OCI-M2 (cell line): ENCODE measurements around the gene SNAP29.
"Not testable (repeated sequence)": the region's sequence is repeated elsewhere in the genome, so short reads cannot be mapped to it uniquely, and the experiment has no call there.

Experiments
- DNase-seq: peaks from one replicate; lab custom pipeline; 2025; ENCODE audit not compliant: unreplicated experiment; lab: John Stamatoyannopoulos, UW

The SNAP29 gene

DNA sequence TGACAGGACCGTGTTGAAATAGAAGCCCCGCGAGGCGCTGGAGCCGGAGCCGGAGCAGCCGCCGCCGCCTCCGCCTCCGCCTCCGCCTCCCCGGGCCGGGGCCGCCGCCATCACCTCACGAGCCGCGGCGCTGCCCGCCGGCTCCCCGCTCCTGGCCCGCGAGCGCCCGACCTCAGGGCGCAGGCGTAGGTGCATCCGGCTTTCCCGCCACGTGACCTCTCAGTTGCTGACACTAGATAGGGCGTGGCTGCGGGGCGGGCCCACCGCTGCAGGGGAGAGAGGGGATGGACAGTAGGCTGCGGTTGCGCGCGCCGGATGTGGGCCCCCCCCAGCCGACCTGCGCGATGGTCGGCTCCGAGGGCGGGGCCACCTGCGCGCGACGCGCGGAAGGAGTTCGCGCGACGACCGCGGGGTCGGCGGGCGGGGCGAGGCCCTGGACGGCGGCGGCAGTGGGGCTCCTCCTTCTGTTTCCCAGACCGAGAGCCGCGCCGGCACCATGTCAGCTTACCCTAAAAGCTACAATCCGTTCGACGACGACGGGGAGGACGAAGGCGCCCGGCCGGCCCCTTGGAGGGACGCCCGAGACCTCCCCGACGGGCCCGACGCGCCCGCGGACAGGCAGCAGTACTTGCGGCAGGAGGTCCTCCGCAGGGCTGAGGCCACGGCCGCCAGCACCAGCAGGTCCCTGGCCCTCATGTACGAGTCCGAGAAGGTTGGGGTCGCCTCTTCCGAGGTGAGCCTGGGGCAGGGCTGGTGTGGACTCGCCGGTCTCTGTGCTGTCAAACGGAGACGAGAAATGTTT is at the start of gene SNAP29, which contains the start of gene PI4KA:
SNAP29 (plus strand) TSS at position 393 of the 802 bp plus-strand sequence; CDS start at position 497, 104 bp downstream.
PI4KA (minus strand) TSS at position 197 of the 802 bp plus-strand sequence; CDS start at position 111, 86 bp downstream.
- DNase-seq = no peak

DNA sequence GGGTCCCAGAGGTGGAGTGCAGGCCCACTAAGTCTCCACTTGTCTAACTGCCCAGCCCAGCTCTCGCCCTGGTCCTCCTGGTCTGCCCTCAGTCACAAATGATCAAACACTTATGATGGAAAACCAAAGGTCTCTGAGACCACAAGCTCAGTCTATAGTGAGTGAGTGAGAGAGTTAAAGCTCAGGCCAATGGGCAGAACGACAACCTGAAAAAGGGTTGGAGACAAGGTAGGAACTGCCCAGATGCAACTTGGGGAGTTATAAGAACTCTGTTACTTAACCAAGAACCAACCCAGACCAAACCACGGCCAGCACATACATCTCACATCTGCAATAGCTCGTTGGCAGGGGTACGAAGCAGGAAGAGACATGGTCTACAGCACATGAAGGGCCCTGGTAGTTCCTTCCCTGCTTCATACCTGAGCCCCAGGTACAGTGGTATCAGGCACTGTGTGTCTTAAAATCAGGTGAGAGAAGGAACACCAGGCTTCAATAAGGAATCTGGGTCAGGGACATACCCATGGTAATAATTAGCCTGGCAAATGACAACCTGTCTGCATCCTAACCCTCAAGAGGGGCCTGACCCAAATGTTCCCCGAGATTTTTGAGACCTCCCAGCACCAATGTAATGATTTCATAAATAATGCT is 49.1 kb upstream of the SNAP29 start:
- DNase-seq = no peak

DNA sequence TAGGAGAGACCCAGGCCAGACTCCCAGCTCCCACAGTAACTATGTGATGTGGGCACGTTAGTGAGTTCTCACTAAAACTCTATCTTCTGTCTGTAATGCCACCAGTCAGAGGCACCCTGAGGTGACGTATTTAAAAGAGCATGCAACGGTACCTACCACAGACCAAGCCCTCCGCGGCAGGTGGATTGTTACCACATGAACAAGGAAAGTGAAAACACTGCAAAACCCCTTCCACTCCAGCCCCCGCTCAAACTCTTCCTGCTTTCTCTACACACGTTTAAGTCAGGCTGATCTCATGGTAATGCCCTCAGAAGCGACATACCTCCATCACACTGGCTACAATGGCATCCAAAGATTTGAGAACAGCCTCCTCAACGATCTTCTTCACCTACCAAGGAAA is 48.2 kb upstream of the SNAP29 start:
- DNase-seq = no peak

DNA sequence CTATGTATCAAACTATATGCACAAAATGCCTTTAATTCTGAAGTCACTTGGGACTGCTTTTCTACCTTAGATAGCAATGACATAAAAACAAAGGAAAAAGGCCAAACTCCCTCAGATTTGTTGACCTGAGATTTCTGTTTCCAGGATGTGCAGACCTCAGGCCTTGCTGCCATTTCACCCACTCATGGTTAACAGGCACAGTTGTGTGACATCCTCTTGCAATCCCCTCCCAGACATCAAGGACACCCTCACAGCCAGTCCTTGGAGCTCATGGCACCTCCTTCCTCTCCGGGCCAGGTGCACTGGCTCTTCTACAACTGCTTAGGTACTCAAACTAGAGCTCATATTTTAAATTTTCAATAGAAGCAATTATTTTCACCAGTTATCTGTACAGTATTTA is 47.6 kb upstream of the SNAP29 start:
- no peak for DNase-seq

DNA sequence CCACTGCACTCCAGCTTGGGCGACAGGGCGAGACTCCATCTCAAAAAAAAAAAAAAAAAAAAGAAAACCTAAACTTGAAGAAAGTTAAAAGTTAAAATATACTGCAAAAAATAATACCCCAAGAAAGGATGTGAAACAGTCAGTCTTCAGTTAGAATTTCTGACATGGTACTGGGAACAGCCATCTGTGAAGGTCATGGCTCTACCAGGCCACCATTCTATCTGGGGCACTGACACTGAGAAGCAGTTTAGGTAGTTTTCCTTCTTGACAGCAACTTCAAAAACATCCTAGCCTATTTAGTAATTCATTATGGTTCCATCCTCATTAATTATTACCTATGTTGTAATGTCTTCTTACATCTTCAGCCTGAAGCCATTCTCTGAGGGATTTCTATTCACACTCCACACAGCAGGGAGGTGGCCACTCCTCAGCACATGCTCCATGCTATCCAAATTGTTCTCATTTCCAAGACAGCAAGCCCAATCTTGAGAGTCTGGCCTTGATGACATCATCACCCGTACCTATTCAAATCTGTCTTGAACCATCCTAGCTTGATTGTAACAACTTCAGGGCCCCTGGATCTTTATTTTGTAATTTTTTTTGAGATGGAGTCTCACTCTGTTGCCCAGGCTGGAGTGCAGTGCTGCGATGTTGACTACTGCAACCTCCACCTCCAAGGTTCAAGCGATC is 46.7 kb upstream of the SNAP29 start:
- DNase-seq = no peak

DNA sequence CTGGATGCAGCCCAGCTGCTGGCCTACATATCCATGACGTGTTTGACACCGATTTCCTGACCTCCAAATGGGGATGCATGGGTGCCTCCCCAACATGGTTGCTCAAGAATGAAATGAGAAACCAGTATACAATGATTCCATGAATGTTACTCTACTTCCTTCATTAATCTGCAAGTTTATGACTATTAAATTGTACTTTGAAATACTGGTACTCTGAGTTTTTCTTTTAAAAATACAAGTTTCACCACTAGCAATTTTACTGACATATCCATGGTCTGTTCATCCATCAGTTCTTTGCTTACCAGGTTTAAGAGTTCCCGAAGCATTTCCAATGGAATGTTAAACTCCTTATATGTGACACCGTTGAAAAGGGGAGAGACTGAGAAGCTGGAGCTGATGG is 45.8 kb upstream of the SNAP29 start:
- DNase-seq = no peak

DNA sequence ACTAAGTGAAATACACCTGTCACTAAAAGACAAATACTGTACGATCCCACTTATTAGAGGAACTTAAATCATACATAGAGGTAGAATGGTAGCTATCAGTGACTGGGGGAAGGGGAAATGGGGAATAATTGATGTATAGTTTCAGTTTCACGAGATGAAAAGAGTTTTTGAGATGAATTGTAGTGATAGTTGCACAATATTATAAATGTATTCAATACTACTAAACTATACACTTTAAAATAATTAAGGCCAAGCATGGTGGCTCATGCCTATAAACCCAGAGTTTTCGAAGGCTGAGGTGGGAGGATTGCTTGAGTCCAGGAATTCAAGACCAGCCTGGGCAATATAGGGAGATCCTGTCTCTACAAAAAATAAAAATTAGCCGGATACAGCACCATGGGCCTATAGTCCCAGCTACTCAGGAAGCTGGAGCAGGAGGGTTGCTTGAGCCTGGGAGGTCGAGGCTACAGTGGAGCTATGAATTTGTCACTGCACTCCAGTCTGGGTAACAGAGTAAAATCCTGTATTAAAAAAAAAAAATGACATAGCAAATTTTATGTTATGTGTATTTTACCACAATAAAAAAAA is 44.5 kb upstream of the SNAP29 start:
- no peak for DNase-seq

DNA sequence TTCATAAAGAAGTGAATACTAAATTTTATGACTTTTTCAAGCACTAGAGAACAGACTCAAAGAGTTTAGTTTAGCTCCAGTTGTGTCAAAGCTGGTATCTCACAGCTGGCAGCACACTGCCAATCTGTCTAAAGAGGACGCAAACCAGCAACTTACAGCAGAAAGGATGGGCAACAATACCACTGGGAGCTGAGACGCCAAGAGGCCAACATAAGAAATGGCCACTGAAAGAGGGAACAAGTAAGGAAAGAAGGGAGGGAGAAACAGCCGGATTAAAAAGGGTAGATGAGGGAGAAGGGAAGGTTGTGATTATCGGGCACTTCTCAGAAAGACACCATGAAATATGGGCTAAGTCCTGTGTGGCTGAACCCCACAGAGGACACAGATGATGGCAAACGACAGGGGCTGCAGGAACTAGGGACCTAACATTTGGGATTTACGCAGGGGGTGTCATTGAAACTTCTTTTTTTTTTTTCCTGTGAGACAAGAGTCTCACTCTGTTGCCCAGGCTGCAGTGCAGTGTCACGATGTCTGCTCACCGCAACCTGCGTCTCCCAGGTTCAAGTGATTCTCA is 43.2 kb upstream of the SNAP29 start:
- no peak for DNase-seq

DNA sequence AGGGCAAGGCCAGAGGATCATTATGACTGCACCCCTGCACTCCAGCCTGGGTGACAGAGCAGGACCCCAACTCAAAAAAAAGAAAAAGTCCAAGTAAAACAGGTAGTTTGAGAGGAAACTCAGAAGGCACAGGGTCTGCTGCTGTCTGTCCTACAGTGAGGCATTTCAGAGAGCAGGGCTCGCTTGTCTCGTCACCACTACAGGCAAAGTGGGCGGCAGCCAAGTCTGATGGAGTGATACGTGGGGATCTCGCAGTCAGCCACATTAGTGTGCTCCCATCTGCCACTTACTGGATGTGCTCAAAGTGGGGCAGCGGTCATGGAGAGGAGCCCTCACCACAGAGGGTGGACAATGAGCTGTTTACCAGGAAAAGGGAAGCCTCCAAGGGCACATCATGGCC is 42.2 kb upstream of the SNAP29 start:
- DNase-seq = no peak

DNA sequence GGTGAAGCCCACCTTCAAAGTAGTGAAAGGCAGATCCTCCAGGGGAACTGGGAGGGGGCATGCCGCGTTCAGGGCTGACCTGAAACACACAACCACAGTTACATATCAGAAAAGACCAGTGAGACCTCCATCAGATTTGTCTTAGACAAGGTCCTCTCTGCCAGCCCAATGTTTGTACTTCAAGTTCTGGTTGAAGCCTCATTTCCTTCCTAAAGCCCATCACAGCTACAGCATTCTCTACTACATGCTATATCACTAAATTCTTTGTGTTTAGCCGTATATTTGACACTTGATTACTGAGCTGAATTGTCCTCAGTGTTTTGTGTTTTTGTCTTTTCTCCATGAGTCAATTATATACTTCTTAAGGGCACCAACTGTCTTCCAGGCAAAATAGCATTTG is 40.3 kb upstream of the SNAP29 start:
- no peak for DNase-seq

DNA sequence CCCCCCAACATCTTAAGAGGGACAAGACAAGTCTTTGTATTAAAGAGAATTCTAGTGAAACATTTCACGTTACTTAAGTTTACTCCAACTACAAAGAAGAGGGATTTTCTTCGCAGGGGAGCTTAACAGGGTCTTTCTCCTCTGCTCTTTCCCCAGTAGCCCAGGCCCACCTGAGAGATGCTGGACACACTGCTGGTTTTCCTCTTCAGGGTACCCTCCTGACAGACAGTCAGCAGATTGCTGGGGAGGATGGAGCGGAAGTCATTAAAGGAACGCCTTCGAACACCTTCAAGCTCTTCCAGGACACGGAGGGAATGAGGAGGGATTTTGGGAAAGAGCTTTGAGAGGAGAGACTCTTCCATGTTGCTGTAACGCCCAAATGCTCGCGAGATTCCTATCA is 39.3 kb upstream of the SNAP29 start:
- no peak for DNase-seq

DNA sequence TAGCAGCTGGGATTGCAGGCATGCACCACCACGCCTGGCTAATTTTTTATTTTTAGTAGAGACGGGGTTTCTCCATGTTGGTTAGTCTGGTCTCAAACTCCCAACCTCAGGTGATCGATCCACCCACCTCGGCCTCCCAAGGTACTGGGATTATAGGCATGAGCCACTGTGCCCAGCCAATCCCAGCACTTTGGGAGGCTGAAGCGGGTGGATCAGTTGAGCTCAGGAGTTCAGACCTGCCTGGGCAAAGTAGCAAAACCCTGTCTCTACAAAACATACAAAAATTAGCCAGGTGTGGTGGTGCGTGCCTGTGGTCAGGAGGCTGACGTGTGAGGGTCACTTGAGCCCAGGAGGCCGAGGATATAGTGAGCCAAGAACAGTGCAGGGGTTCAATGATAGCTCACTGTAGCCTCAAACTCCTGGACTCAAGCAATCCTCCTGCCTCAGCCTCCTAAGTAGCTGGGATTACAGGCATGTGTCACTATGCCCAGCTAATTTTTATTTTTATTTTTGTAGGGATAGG is 37.0 kb upstream of the SNAP29 start:
- not testable (repeated sequence) for DNase-seq

DNA sequence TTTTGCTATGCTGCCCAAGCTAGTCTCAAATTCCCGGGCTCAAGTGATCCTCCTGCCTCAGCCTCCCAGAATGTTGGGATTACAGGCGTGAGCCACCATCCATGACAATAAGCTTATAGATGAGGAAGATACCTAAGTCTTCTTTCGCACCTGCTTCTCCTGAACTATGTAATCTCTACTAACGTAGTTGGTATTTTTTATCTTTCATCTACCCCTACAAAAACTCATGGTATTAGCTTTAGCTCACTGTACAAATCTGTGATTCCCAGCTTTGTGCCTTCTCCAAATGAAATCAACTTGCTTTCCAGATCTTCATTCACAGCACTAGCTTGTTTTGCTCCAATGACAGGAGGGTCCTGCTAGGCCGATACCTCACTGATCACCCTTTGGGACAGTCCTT is 36.6 kb upstream of the SNAP29 start:
- no peak for DNase-seq

DNA sequence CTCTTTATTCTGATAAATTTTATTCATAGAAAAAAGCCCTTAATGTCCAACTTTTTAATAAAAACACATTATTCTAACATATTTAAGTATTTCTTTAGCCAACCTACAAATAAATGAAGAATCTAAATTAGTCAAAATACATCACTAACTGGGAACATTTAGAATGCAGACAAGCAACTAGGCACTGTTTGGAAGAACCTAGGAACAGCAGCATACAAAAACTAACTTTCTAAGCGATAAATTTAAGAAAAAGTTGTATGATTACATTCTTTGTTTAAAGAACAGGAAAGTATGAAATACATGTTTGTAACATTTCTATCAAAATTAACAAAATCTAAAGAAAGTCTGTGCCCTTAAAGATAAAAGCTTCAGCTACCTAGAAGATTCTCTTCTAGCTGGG is 35.5 kb upstream of the SNAP29 start:
- no peak for DNase-seq

DNA sequence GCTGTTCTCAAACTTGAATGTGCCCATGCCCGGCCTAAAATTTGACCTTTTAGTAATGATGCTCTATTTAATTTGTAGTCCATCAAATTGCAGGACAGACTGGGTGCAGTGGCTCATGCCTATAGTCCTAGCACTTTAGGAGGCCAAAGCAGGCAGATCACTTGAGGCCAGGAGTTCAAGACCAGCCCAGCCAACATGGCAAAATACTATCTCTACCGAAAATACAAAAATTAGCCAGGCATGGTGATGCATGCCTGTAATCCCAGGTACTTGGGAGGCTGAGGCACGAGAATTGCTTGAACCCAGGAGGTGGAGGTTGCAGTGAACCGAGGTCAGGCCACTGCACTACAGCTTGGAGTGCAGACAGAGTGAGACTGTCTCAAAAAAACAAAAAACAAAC is 33.6 kb upstream of the SNAP29 start:
- not testable (repeated sequence) for DNase-seq

DNA sequence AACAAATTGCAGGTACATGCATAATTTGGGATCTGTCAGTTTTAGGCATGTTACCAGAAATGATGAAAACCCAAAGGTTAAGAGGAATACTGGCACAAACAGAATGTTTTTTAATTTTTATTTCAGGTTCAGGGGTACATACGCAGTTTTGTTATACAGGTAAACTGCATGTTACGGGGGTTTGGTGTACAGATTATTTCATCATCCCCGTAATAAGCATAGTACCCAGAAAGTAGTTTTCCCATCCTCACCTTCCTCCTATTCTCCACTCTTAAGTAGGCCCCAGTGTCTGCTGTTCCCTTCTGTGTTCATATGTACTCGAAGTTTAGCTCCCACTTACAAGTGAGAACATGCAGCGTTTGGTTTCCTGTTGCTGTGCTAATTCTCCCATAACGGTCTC is 33.2 kb upstream of the SNAP29 start:
- DNase-seq = no peak

DNA sequence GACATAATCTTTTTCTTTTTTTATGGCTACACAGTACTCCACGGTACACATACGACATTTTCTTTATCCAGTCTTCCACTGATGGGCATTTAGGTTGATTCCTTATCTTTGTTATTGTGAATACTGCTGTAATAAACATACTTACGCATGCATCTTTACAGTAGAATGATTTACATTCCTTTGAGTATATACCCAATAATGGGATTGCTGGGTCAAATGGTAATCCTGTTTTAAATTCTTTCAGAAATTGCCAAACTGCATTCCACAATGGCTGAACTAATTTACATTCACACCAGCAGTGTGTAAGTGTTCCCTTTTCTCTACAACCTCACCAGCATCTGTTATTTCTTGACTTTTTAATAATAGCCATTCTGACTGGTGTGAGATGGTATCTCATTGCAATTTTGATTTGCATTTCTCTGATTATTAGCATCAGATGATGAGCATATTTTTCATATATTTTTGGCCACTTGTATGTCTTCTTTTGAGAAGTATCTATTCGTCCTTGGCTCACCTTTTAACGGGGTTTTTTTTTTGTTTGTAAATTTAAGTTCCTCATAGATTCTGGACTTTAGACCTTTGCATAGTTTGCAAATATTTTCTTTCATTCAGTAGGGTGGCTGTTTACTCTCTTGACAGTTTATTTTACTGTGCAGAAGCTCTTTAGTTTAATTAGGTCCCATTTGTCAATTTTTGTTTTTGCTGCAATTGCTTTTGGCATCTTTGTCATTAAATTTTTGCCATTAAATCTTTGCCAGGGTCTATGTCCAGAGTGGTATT is 32.2 kb upstream of the SNAP29 start:
- not testable (repeated sequence) for DNase-seq

DNA sequence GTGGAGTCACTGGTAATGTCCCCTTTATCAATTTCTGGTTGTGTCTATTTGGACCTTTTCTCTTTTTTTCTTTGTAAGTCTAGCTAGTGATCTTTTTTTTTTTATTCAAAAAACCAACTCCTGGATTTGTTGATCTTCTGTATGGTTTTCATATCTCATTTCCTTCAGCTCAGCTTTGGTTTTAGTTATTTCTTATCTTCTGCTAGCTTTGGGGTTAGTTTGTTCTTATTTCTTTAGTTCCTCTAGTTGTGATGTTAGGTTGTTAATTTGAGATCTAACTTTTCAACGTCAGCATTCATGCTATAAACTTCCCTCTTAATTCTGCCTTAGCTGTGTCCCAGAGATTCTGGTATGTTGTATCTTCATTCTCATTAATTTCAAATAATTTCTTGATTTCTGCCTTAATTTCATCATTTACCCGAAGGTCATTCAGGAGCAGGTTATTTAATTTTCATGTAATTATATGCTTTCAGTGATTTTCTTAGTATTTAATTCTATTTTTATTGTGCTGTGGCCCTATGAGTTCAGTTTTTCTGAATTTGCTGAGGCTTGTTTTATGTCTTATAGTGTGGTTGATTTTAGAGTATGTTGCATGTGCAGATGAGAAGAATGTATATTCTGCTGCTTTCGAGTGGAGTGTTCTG is 29.2 kb upstream of the SNAP29 start:
- no peak for DNase-seq

DNA sequence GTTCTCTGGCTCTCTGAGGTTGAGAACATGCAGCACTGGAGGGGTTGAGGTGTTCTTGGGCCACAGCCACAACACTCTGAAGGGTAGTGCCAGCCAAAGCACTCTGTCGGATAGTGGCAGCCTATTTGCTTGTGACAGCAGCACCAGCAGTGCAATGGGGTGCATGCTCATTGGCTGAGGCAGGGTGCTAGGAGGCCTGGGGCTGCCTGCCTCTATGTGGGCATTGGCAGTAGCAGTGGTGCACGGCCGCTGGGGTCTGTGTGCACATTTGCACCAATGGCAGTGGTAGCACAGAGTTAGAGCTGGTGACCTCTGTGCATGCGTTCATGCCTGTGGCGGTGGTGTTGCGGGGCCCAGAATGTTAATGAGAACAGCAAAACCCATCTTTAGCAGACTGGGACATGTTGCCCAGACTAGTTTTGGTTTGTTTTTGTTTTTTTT is 25.6 kb upstream of the SNAP29 start:
- no peak for DNase-seq

DNA sequence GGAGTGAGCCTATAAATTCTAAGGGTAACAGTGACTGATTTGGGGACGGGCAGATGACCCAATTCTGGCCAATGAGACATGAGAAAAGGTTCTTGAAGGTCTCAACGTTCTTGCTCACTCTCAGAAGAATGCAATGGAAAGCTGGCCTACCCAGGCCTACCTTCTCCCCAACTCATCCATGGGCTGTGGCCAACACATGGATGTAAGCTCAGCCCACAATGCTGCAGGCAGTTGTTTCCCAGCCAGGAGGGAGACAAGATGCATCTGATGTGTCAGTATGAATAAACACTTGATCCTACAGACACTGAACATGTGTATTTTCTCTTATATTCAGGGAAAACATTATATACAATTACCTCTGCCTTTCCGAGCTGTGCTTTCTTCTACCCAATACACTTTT is 24.6 kb upstream of the SNAP29 start:
- no peak for DNase-seq
